ENCODE results near the gene RNF166.

- TF ChIP-seq CTCF (IDR thresholded peaks at IDR 0.05) = no peak
- no peak for TF ChIP-seq EP300 (IDR thresholded peaks at IDR 0.05)
- TF ChIP-seq POLR2AphosphoS5 (IDR thresholded peaks at IDR 0.05) = no peak
- no peak for TF ChIP-seq POLR2A (IDR thresholded peaks at IDR 0.05; ENCODE audit: low read depth)
Measured at GRCh38 chr16:88726981-88727380, 20.8 kb upstream of the RNF166 start.

Measured in esophagus muscularis mucosa (tissue), 4 donors.